SK-MEL-5 (cell line): Measurements from ENCODE around the gene TTC38. TPM values are rescaled to one million over a fixed set of nuclear protein-coding genes. Genes with fewer than 3 reads are reported as not detected.
"Not testable (repeated sequence)": the region's sequence is repeated elsewhere in the genome, so short reads cannot be mapped to it uniquely, and the experiment has no call there.

ENCODE experiments used
- DNase-seq: peaks from one replicate; pipeline ENCODE4 v3.0.0-alpha.2; 2016; ENCODE audit warnings: low read depth, low spot score
- in situ Hi-C: cut with HindIII; loops from 2 replicates; pipeline ENCODE4 v1.10.0; 2016; ENCODE audit warnings: low sequenced_read_pairs, high pct_unique_total_duplicates, low pct_unique_long_range_greater_than_20kb
- total RNA-seq: library from RNA; depleted of rRNA; stranded (reverse); fragments of >200 nt; shearing (Covaris generic); gene quantifications from 2 replicates; pipeline ENCODE4 v1.2.3, GENCODE V29; 2014

Gene TTC38
- total RNA-seq, 1 experiment from 2014 or later: 27.9 TPM

DNA sequence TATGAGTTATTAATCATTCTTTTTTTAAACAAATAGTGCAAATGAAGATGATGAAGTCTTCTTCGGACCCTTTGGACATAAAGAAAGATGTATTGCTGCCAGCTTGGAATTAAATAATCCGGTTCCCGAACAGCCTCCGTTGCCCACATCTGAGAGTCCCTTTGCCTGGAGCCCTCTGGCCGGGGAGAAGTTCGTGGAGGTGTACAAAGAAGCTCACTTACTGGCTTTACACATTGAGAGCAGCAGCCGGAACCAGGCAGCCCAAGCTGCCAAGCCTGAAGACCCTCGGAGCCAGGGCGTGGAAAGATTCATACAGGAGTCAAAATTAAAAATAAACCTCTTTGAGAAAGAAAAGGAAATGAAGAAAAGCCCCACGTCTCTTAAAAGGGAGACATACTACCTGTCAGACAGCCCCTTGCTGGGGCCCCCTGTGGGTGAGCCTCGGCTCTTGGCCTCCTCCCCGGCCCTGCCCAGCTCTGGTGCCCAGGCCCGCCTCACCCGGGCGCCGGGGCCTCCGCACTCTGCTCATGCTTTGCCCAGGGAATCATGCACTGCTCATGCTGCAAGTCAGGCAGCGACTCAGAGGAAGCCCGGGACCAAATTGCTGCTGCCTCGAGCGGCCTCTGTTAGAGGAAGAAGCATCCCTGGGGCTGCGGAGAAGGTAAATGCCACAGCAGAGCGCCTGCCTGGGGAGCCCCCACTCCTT is 40.6 kb downstream of the TTC38 start:
- in situ Hi-C loops: loop anchor here (25.0 kb wide), 1 partner anchor 296 kb away; no protein-coding TSS in a partner anchor
- no peak for DNase-seq

DNA sequence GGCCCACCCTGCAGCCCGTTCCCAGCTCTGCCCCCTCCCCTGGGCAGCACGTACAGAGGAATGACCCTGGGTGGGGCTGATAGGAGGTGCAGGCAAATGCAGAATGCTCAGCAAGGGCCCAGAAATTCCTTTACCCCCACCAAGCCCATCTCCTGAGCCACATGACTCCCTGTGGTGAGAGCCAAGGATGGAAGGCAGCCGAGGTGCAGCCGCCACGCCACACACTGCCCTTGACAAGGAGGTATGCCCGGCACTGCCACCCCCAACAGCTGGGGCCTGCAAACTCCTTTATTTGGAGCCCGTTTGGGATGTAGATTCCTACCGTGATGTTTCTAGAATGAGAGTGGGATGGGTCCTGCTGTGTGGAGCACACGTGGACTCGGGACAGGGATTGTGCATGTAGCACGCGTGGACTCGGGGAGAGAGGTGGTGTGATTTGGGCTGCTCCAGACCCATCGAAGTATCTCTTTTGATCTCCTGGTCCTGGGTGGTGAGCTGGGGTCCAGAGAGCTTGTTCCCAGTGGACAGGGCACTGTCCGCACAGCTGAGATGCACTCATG is 41.8 kb downstream of the TTC38 start:
- in situ Hi-C loops: loop anchor here (25.0 kb wide), 1 partner anchor 297 kb away; no protein-coding TSS in a partner anchor
- DNase-seq: no peak

GRCh38 chr22:46312056-46312455 is 44.2 kb downstream of the TTC38 start:
- no peak for DNase-seq
- in situ Hi-C loops: loop anchor here (25.0 kb wide), 1 partner anchor 300 kb away; no protein-coding TSS in a partner anchor

DNA sequence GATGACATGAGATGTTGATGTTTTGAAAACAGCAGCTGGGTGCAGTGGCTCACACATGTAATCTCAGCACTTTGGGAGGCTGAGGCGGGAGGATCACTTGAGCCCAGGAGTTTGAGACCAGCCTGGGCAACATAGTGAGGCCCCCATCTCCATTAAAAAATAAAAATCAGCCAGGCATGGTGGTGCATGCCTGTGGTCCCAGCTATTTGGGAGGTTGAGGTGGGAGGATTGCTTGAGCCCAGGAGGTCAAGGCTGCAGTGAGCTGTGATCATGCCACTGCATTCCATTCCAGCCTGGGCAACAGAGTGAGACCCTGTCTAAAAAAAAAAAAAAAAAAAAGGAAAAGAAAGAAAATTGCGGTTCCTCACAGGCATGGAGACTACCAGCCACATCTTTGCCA is 45.0 kb downstream of the TTC38 start:
- DNase-seq: not testable (repeated sequence)
- in situ Hi-C loops: loop anchor here (25.0 kb wide), 1 partner anchor 301 kb away; no protein-coding TSS in a partner anchor

DNA sequence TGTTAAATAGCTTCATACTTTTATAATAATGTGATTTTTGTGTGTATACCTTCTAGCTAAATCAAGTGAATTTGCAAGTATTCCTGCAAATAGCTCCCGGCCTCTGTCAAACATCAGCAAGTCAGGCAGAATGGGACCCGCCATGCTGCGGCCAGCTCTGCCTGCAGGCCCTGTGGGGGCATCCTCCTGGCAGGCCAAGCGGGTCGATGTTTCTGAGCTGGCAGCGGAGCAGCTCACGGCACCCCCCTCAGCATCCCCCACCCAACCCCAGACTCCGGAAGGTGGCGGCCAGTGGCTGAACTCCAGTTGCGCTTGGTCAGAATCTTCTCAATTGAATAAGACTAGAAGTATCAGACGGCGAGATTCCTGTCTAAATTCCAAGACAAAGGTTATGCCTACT is 48.2 kb downstream of the TTC38 start:
- DNase-seq: no peak
- in situ Hi-C loops: loop anchor here (25.0 kb wide), 1 partner anchor 304 kb away; no protein-coding TSS in a partner anchor

DNA sequence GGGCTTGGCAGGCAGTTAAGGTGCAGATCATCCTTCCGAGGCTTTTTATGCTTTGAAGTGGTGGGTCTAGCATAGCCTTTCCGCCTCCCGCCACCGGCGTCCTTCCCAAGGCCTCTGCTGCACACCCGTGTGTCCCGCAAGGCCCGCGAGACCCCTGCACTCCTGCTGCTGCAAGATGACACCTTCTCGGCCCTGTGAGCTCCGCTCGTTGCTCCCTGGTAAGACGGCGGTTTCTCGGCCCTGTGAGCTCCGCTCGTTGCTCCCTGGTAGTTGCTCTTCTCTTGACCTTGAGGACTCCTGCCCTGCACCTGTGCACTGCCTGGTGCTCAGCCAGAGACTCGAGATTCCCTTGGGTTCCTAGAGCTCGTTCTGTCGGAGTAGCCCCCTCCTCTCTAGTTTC is 49.8 kb downstream of the TTC38 start:
- no peak for DNase-seq
- in situ Hi-C loops: loop anchor here (25.0 kb wide), 1 partner anchor 305 kb away; no protein-coding TSS in a partner anchor

GRCh38 chr22:46318576-46318975 is 50.8 kb downstream of the TTC38 start:
- in situ Hi-C loops: loop anchor here (25.0 kb wide), 1 partner anchor 306 kb away; no protein-coding TSS in a partner anchor
- DNase-seq: no peak

DNA sequence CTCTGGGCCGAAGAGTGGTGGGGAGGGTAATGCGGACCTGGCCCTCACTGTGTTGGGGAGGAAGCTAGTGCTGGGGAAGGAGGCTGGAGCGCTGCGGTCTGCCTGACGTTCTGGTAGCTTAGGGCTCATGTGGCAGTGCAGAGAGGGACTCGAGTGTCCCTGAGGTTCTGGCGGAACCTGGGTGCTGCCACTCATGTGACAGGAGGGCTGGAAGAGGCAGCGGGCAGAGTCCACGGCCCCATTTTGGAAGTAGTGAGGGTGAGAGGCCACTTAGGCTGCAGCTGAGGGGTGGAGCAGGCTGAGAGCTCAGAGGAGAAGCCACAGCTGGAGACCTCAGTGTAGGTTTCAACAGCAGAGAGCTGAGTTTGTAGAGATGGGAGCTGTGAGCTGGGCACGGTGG is 51.5 kb downstream of the TTC38 start:
- DNase-seq: no peak
- in situ Hi-C loops: loop anchor here (25.0 kb wide), 1 partner anchor 307 kb away; no protein-coding TSS in a partner anchor

GRCh38 chr22:46320166-46320710 is 52.4 kb downstream of the TTC38 start:
- no peak for DNase-seq
- in situ Hi-C loops: loop anchor here (25.0 kb wide), 1 partner anchor 308 kb away; no protein-coding TSS in a partner anchor

GRCh38 chr22:46320716-46321386 is 53.0 kb downstream of the TTC38 start:
- DNase-seq: no peak
- in situ Hi-C loops: loop anchor here (25.0 kb wide), 1 partner anchor 309 kb away; no protein-coding TSS in a partner anchor

- in situ Hi-C loops: loop anchor here (25.0 kb wide), 1 partner anchor 310 kb away; no protein-coding TSS in a partner anchor
- DNase-seq: no peak
Observed at GRCh38 chr22:46322711-46323110, 54.9 kb downstream of the TTC38 start.

- in situ Hi-C loops: loop anchor here (25.0 kb wide), 1 partner anchor 311 kb away; no protein-coding TSS in a partner anchor
- DNase-seq: no peak
Observed at GRCh38 chr22:46323162-46323561, 55.4 kb downstream of the TTC38 start.

DNA sequence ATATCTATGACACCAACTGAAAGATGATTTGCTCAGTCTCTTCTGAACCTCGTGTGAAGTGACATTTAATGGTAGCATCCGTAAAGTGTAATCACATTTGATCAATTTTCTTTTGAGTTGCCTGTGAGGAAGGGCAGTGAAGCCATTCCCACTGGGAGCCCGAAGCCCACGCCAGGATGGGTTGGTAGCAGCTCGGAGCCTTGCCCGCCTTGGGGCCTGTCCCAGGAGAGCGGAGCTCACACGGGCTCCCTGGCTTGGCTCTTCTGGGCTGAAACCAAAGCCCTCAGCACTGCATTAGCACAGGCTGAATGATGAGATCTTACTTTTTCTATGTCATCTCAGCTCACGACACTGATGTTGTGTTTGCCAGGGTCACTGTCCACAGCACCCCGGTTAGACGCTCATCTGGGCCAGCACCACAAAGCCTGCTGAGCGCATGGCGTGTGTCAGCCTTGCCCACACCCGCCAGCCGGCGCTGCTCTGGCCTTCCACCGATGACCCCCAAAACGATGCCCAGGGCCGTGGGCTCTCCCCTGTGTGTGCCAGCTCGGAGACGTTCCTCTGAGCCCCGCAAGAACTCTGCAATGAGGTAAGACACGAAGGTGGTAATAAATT is 58.4 kb downstream of the TTC38 start:
- DNase-seq: no peak
- in situ Hi-C loops: no loop called here

DNA sequence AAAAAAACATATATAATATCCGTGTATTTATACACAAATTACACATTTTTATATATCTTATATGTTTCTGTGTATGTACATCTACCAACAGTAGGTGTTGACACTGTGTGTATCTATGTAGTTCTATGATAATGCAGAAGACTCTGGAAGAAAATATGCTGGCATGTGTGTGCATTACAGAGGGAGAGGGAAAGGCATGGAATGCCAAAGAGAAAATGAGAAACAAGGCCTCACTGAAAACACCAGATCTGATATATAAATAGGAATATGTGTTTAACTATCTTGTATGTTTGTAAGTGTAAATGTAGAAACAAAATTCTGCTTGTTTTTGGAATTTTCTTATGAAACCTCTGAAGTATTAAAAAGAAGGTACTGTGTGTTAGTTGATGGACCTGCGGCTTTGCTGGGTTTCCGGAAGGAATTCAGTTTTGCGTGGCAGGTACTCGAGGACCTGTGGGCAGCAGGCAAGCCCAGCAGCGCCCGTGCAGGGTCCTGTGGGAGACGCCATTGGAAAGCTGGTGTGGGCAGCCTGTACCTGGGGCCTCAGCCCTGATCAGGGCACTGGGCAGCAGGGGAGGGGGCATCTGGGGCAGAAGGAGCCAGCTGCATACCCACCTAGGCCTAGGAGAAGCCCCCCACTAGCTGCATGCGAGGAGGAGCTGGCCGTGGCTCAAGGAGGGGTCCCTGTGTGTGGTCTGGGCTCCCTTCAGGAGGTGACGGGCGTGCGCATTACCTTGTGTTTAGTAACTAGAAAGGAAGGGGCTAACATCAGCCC is 60.1 kb downstream of the TTC38 start:
- in situ Hi-C loops: no loop called here
- DNase-seq: no peak

DNA sequence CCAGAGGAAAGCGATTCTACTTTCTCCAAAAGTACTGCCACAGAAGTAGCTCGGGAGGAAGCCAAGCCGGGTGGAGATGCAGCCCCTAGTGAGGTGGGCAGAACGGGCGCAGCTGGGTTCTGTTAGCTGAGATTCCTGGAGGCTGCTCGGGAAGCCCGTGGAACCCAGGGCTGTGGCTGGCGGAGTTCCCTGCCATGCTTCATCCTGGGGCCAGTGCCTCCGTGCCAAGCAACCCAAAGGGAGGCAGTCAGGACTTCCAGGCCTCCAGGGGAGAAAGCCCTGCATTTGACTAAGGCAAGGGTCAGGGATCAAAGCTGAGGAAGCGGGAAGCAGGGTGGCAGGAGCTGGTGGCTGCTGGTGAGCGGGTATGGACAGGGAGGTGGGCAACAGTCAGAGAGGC is 61.0 kb downstream of the TTC38 start:
- in situ Hi-C loops: no loop called here

GRCh38 chr22:46329616-46330015 is 61.8 kb downstream of the TTC38 start:
- in situ Hi-C loops: loop anchor here (10.0 kb wide), 1 partner anchor 185 kb away; no protein-coding TSS in a partner anchor

More for the DNA sequence above, 61.0 kb downstream of the TTC38 start:
- DNase-seq: no peak

GRCh38 chr22:46330426-46330825 is 62.6 kb downstream of the TTC38 start:
- no peak for DNase-seq
- in situ Hi-C loops: loop anchor here (10.0 kb wide), 1 partner anchor 186 kb away; no protein-coding TSS in a partner anchor

More at GRCh38 chr22:46329616-46330015, 61.8 kb downstream of the TTC38 start:
- DNase-seq: no peak
